GM12892 (cell line): ENCODE measurements around the gene TRIM63.
A peak's percentile ranks its signal among the peaks of the same experiment; 100 is the strongest.

Experiments
- DNase-seq: peaks from one replicate; pipeline ENCODE4 v3.0.0; 2011; ENCODE audit not compliant: insufficient read length
- FAIRE-seq: peaks from 2 replicates; lab custom pipeline; 2011; peaks lifted over from hg19 to GRCh38; lab: Jason Lieb, UNC
- POLR2A ChIP-seq: IDR thresholded peaks from 2 replicates; pipeline ENCODE4 v1.6.1; 2011; ENCODE audit warnings: low read depth, low read length, control low read depth
- POLR2AphosphoS5 ChIP-seq: IDR thresholded peaks from 2 replicates; pipeline ENCODE4 v1.6.1; 2011; ENCODE audit warnings: low read depth, low read length, control low read depth
- TAF1 ChIP-seq: IDR thresholded peaks from 2 replicates; pipeline ENCODE4 v1.6.1; 2011; ENCODE audit warnings: low read depth, mild to moderate bottlenecking, control low read depth, low read length, borderline replicate concordance

Gene TRIM63

DNA sequence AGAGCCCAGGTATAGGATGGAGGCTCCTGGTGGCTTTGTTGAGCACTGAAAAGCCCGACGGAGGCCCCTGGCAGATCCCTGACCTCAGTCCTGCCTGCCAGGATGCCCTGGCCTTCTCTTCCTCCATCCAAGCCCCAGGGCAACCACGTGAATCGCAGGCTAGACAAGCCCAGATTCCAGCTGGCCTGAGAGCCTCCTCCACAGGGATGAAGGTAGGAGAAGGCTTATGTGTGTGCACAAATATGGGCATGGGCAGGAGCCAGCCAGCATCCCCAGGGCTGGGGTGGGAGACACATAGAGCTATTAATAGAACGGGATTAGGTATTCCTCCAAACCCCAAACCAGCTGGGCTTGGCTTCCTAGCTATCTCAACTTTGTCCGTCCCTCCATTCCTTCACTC lies 49.8 kb downstream of the TRIM63 start:
- FAIRE-seq, result no peak
- DNase-seq, result no peak
- TF ChIP-seq POLR2AphosphoS5 (no peak), TAF1 (no peak), POLR2A (no peak)

DNA sequence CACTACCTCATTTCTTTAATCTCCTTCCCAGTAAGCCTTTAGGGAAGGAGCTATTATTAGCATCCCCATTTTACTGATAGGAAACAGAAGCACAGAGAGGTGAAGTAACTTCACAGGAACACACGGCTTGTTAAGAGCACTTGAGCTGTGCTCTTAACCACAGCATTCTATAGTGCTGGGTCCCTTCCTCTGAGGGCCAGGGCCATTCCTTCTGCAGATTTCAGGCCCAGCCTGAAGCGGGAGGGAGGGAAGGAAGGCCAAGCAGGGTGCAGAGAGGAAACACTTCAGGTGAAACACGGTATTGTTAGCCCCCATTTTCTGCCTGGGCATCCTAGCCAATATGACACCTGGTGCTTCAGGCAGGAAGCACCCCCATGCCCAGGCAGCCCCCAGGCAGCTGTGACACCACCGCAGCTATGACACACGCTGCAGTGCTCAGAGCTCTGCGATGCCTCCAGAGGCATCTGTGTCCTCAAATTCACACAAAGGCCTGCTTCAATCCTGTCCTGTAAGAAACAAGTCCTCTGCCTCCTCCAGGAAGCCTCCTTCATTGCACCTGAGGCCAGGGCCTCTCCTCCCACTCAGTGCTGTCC lies 50.4 kb downstream of the TRIM63 start:
- TF ChIP-seq POLR2AphosphoS5 (no peak), POLR2A (no peak), TAF1 (no peak)
- FAIRE-seq, result no peak
- no peak for DNase-seq

DNA sequence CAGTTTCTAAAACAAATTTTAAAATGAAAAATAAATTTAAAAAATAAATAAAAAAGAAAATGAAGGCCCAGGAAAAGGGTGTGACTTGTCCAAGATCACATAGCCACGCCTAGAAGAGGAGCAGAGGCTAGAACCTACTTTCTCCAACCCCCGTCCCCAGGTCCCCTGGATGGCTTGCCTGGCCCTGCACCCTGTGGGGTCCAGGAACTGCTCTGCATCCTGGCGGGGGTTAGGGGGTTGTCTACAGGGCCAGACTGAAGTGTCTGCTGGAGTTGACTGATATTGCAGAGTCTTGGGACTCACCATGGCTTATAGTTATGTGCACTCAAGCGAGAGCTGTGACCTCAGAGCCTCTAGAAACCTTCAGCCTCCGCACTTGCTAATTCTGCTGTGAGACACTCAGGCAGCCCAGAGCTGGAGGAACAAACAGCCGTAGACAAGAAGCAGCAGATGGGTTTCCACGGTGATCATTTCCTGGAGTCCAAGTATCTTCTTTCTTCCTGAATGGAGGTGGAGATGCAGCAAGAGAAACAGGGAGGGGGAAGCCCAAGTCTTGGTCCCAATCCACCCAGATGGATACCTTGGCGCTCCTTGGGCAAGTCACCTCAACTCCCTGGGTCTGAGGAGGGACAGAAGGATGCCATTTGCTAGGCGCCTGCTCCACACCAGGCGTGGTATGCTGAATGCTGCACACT lies 51.0 kb downstream of the TRIM63 start:
- peak; percentile 64 for FAIRE-seq
- no peak for DNase-seq
- TF ChIP-seq POLR2A, result no peak
- TF ChIP-seq TAF1, result no peak
- TF ChIP-seq POLR2AphosphoS5, result no peak

DNA sequence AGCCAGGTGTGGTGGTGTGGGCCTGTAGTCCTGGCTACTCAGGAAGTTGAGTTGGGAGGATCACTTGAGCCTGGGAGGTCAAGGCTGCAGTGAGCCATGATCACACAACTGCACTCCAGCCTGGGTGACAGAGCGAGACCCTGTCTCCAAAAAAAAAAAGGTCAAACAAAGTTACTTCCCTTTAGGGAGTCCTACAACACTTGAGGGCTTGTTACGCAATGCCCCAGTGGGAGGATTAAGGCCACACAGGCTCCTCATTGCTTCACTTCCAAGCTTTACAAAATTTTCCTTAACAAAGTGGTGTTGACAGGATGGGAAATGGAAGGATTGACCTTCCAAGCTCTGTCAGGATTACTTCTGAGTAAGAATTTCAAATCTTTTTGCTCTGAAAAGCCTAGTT lies 52.1 kb downstream of the TRIM63 start:
- FAIRE-seq, result no peak
- DNase-seq, result no peak

DNA sequence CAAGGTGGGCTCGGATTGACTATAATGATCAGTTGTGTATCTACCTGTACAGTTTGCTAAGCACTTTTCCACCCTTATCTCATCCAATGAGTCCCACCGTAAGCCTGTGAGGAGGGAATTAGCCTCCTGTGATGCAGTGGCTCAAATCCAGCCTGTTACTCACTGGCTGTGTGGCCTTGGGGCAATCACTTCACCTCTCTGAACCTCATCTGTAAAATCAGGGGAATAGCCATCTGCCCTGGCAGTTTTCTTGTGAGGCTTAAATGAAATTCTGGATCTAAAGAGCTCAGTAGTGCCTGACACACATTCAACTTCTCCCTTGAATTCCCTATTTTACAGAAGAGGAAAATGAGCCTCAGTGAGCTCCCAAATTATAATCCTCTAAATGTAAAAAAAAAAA lies 53.3 kb downstream of the TRIM63 start:
- no peak for FAIRE-seq
- no peak for DNase-seq
- TF ChIP-seq POLR2AphosphoS5, result no peak

More for the DNA sequence above, 52.1 kb downstream of the TRIM63 start:
- no peak for TF ChIP-seq POLR2A
- TF ChIP-seq TAF1, result no peak
- no peak for TF ChIP-seq POLR2AphosphoS5

DNA sequence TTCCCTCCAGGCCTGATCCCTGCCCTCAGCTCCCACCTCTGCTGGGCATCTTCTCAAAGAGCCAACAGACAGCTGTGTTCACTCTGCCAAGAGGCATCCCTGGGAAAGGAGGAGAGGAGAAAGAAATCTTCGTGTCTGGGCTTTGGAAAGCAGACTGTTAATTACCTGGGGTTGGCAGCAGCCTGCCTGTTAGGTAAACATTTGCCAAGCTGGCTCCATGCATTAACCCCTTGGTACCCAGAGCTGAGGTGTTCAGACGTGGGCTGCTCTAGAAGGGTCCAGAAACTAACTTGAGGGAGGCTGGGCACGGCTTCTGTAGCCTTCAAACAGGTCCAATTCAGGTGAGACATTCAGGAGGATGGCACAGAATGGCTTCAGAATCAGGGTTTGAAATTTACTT lies 54.6 kb downstream of the TRIM63 start:
- FAIRE-seq (no peak), DNase-seq (no peak)

DNA sequence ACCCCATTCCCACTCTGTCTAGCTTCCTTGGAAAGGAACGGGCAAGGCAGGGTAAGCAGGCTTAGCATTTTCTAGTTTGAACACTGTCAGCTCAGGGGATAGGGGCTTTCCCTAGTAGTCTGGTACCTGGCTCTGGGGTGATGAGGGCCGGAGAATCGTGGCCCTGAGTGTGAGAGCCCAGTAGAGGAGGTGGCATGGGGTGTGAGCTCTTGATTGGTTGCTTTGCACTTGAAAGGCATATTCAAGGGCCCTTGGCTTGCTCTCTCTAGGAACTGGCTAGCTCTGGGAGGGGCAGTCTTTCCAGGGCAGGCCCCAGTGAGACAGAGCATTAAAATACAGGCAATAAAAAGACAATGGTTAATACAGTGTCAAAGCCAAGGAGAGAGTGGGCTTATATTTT lies 56.6 kb downstream of the TRIM63 start:
- FAIRE-seq, result no peak
- TF ChIP-seq POLR2AphosphoS5 (no peak), TAF1 (no peak), POLR2A (no peak)
- DNase-seq, result no peak

More for the DNA sequence above, 54.6 kb downstream of the TRIM63 start:
- TF ChIP-seq POLR2A (no peak), TAF1 (no peak), POLR2AphosphoS5 (no peak)

DNA sequence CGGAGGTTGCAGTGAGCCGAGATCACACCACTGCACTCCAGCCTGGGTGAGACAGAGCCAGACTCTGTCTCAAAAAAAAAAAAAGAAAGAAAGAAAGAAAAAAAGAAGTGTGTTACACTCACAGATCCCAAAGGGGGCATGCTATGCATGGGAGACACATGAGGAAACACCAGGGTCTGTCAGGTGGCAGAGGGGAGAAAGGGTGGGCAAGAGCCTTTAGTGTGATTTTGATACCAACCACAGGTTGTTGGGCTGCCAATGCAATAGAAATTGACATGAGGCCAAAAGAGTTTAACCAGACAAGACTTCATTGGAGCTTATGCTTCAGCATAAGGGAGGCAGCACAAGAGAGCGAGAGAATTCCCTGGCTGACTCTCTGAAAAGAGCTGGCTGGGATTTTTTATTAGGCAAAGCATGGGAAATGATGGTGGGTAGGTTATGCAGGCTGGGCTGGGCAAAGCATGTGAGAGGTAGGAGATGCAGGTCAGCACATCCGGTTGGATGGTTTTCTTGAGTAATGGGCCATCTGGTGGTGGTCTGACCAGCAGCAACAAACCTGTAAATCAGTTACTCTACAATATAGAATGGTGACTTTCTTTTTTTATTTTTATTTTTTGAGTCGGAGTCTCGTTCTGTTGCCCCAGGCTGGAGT lies 57.5 kb downstream of the TRIM63 start:
- DNase-seq (no peak), FAIRE-seq (no peak)
- TF ChIP-seq POLR2A, result no peak
- no peak for TF ChIP-seq TAF1
- TF ChIP-seq POLR2AphosphoS5, result no peak

DNA sequence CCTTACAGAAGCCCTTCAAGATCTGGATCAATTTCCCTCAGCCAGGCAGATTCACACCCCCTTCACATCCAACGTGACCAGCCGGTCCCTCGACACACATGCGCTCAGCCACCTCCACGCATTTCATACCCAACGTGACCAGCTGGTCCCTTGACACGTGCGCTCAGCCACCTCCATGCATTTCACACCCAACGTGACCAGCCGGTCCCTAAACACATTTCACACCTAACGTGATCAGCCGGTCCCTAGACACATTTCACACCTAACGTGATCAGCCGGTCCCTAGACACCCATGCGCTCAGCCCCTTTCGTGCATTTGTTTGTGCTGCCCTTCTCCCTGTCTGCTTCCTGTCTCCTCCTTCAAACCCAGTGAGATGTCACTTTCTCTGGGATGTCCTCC lies 60.7 kb downstream of the TRIM63 start:
- no peak for TF ChIP-seq POLR2AphosphoS5
- no peak for TF ChIP-seq POLR2A
- TF ChIP-seq TAF1, result no peak
- no peak for FAIRE-seq
- DNase-seq, result no peak

DNA sequence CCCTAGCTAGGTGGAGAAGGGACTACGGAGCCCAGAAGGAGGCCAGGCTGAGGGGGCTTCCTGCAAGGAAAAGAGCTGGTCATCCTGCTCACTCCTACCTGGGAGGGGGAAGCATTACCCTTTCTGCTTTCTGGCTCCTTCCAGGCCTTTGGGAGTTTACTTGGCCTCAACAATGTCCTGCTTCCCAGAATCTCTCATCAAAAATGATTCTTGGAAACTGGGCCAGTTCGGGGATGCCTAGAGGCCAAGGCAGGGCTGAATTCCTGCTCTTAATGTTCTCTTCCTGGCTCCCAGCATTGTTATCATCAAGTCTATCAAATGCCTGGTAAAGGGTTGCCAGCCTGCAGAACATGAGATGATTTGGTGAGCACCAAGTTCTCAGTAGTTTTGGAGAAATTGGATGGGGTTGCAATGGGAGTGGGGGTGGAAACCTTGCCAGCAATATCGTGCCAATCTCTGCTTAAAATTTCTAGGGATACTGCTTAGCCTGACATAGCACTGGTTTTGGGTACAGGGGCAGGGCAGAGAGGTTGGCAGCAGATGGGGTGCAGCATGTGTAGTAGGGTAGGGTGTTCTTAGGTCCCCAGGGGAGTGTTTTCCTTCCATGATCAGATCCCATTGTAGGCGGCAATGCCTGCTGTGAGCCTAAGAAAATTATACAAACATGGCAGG lies 61.9 kb downstream of the TRIM63 start:
- DNase-seq (no peak), FAIRE-seq (no peak)
- TF ChIP-seq POLR2AphosphoS5 (no peak), TAF1 (no peak), POLR2A (no peak)

DNA sequence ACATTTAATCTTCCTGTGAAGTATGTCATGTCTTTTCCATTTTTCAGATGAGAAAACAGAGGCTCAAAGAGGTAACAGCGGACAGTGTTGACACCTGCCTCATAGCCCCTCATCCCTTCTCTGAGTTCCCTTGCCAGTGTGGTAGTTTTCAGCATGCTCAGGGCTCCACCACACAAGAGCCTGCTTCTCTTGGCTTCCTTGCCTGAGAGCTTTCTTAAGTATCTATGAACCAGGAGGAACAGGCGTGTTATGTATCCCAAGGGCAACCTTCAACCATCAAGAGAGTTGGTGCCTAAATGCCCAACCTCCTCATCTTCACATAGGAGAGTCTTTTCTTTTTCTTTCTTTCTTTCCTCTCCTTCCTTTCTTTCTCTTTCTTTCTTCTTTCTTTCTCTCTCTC lies 63.7 kb downstream of the TRIM63 start:
- no peak for DNase-seq
- no peak for FAIRE-seq
- TF ChIP-seq TAF1, result no peak
- TF ChIP-seq POLR2A, result no peak
- TF ChIP-seq POLR2AphosphoS5, result no peak

DNA sequence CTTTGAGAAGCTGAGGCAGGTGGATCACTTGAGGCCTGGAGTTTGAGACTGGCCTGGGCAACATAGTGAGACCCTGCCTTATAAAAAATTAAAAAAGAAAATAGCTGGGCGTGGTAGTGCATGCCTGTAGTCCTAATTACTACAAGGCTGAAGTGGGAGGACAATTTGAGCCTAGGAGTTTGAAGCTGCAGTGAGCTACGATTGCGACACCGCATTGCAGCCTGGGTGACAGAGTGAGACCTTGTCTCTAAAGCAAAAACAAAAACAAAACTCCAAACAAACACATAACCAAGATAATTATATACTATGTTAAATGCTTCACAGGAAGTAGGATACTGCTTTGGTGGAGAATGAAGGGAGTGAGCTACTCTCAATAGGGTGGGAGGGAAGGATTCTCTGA lies 64.2 kb downstream of the TRIM63 start:
- no peak for TF ChIP-seq POLR2AphosphoS5
- TF ChIP-seq TAF1, result no peak
- no peak for TF ChIP-seq POLR2A
- FAIRE-seq, result no peak

More for the DNA sequence above, 64.2 kb downstream of the TRIM63 start:
- DNase-seq, result no peak
